GM10266 (cell line): ENCODE data around the gene POU2F2.

ENCODE experiments used
- DNase-seq: peaks from one replicate; pipeline ENCODE4 v3.0.0; 2012; ENCODE audit errors: extremely low spot score
- TF ChIP-seq, protein P1 (sequence below): IDR thresholded peaks from 2 replicates; pipeline ENCODE4 v1.5.1; 2012; ENCODE audit warnings: mild to moderate bottlenecking, low read depth; ENCODE audit not compliant: control insufficient read depth, insufficient read depth; ENCODE audit errors: missing control alignments

Gene POU2F2

DNA sequence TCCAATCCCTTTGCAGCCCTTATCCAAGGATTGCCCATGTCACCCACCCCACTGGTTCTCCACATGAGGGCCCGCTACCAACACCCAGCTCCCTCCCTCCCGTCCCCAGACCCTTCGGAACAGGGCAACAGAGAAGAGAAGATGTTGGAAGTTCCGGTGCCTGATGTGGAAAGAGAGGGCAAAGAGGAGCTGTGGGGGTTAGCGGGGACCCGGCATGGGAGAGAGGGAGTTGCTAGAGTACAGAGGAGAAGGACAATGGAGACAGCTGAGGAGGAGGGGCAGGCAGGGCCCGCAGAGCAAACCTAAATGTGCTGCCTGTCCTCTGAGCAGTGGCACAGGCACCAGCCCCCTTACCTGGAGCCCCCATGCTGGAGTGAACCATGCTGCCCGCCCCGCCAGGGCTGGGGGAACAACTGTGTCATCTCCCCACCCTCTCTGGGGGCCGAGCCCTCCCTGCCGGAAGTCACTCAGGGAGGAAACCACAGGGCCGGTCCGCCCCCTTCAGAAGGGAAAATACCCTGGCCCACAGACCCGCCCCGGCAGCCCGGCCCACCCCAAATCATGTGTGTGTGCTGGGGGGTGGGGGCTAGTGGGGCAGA lies at the start of gene POU2F2:
POU2F2 (minus strand) TSS at position 417 of the 599 bp plus-strand sequence; CDS start at position 382, 35 bp downstream.
- TF ChIP-seq, protein P1, sequence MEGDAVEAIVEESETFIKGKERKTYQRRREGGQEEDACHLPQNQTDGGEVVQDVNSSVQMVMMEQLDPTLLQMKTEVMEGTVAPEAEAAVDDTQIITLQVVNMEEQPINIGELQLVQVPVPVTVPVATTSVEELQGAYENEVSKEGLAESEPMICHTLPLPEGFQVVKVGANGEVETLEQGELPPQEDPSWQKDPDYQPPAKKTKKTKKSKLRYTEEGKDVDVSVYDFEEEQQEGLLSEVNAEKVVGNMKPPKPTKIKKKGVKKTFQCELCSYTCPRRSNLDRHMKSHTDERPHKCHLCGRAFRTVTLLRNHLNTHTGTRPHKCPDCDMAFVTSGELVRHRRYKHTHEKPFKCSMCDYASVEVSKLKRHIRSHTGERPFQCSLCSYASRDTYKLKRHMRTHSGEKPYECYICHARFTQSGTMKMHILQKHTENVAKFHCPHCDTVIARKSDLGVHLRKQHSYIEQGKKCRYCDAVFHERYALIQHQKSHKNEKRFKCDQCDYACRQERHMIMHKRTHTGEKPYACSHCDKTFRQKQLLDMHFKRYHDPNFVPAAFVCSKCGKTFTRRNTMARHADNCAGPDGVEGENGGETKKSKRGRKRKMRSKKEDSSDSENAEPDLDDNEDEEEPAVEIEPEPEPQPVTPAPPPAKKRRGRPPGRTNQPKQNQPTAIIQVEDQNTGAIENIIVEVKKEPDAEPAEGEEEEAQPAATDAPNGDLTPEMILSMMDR = no peak
- peak; percentile 86 for DNase-seq

DNA sequence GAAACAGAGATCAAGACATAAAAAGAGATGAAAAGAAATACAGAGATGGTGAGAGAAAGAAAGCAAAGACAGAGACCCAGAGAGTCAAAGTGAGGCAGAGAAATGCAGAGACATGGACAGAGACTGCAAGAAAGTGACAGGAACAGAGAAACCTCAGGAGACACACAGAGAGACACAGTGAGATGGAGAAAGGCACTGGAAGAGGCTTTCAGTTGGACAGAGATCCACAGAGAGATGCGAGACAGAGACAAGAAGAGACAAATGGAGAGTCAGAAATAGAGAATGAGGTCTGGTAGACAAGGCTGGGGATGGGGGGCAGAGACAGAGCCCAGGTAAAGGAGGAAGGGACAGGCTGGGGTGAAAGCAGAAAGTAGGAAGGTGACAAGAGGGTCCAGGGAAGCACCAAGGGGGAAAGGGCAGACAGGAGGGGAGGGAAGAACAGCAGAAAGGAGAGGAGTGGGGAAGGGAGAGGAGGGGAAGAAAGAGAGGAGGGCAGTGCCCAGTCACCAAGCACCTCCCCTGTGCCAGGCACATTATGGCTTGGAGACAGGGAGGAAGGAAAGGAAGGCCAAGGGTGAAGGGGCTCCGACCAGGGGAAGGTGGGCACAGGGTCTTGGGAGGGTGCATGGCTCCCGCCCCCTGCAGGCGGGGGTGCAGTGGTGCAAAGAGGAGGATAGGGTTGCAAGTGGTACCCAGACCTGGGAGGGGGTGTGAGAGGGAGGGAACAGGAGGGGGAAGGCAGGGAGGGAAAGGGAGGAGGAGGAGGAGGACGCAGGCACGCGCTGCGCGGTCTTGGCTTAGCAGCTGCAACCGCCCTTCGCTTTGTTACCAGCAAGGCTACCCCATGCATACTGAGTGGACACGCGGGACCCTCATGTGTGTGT lies 46.8 kb upstream of the POU2F2 start:
- TF ChIP-seq, protein P1 = peak; percentile 39
- peak; percentile 42 for DNase-seq

DNA sequence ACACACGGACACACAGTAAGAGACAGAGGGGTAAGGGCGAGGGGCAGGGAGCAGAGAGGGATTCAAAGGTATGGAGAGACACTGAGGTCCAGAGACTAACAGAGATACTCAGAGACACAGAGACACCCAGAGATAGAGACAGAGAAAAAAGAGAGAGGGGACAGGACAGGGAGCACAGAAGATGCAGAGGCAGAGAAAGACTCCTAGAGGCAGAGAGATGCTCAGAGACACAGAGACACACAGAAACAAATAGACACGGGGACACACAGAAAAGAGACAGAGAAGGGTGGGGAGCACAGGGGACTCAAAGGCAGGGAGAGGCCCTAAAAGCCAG lies 45.4 kb upstream of the POU2F2 start:
- DNase-seq = no peak
- TF ChIP-seq, protein P1 = no peak

DNA sequence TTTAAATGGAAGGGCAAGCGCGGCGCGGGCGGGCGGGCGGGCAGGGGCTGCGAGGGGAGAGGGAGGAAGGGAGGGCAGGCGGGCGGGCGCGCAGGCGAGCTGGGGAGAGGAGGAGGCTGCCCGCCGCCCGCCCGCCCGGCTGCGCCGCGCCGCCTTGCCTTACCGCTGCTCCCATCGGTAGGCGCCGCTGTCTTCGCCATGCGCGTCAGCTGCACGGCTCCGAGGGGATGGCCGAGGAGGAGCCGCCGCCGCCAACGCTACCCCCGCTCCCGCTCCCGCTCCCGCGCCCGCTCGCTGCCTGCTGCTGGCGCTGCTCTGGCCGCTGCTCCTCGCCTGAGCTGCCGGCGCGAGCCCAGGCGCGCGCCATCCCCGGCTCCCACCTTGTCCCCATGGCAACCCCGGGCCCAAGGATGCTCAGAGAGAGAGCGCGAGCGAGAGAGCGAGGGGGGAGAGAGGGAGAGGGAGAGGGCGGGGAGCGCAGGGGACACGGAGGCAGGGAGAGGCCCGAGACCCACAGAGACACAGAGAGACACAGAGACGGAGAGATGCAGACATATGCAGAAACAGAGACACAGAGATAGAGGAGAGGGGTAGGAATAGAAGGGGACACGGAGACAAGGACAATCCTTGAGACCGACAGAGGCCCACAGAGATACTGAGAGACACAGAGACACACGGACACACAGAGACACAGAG lies 44.9 kb upstream of the POU2F2 start:
- DNase-seq = peak; percentile 80
- TF ChIP-seq, protein P1 = peak; percentile 56

DNA sequence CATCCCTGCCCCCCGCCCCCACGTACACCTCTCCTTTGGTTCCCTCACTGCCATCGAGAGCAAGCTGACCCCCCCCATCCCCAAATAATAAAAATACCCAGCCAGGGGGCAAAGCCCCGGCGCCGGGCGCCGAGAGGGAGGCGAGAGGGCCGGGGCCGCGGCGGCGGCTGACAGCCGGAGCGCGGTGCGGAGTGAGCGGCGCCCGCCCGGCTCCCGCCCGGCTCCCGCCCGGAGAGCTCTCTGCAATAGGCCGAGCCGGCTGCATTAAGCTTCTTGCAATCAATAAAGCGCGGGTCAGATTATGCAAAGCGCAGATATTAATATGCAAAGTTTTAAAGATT lies 44.4 kb upstream of the POU2F2 start:
- no peak for DNase-seq
- TF ChIP-seq, protein P1 = no peak

DNA sequence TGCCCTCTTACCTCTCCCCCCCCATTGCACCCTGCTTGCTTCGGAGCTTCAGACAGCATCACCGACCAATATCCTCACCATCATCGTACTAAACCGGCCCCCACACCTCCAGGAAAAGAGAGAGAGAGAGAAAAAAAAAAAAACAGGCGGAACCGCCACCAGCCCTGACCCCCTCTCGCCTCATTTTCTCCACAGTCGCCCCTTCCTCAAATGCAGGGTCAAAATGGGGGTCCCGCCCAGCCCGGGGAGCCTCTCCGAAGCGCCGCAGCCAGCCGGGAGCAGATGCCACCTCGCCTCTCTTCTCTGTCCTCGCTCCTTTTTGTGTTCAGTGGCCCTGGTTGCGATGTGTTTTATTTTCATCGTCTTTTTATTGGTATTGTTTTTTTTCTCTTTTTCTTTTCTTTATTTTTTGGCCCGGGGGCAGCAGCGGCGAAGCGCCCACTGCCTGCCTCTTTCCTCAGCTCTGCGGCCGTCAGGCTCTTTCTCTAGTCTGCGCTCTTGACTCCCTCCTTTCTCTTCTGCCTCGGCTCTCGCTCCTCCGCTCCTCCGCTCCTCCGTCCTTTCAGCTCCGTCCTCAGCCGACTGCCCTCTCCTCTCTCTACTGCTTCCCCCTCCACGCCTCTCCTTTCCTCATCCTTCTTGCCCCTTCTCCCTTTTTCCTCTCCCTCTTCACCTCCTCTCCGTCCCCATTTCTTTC lies 43.9 kb upstream of the POU2F2 start:
- DNase-seq = no peak
- TF ChIP-seq, protein P1 = no peak
